ENCODE data around the gene SERHL2. TPM values are rescaled to one million over a fixed set of nuclear protein-coding genes. Genes with fewer than 3 reads are reported as not detected.
"Not testable (repeated sequence)": the region's sequence is repeated elsewhere in the genome, so short reads cannot be mapped to it uniquely, and the experiment has no call there.

SERHL2 gene
- total RNA-seq, 2 donors from 2014 or later: 12.6 to 12.8 TPM

DNA sequence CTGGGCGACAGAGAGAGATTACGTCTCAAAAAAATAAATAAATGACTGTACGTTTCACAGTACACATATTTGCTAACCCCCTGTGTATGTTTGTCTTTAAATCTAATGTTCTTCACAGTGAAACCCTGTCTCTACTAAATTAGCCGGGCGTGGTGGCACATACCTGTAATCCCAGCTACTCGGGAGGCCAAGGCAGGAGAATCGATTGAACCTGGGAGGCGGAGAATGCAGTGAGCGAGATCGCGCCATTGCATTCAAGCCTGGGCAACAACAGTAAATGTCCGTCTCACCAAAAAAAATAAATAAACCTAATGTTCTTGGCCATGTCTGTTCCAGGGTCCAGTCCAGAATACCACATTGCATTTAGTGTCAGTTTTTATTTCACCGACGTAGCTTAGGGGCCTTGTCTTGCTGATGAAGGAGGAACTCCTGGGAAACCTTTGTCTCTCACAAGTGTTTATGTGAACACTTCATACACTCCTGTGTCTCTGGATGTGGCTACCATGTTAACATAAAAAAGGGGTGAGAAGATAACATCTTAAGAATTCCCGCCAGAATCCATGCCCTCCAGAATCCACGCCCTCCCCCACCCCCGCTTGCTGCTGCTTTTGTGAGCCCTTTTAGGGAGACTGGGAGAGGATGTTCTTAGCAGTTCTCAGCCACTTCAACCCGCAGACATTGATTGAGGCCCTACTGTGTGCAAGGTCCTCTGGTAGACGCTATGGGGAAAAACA is 5.0 kb upstream of the SERHL2 start:
- peaks cover 6% of the 10 kb centered on the region for H3K4me1 ChIP-seq (ENCODE audit: control insufficient read depth, insufficient read depth, low read length)

GRCh38 chr22:42549331-42550060 is 4.3 kb upstream of the SERHL2 start:
- Mint-ChIP-seq H3K4me1 (peaks cover 25% of the 10 kb centered on the region), H3K27ac (peak overlapping the region; percentile 87), H3K36me3 (ENCODE audit: low read depth) (peaks cover 3% of the 10 kb centered on the region), H3K4me3 (no peak overlapping the region), H3K27me3 (ENCODE audit: insufficient read depth) (peaks cover 14% of the 10 kb centered on the region), H3K9me3 (peaks cover 27% of the 10 kb centered on the region)
- 84 to 94% methylated on average over 4 to 11 of the region's 11 CpGs for WGBS, 2 experiments (ENCODE audit: insufficient coverage in 1 of 2, insufficient read length in 1 of 2)
- TF ChIP-seq, protein P1, sequence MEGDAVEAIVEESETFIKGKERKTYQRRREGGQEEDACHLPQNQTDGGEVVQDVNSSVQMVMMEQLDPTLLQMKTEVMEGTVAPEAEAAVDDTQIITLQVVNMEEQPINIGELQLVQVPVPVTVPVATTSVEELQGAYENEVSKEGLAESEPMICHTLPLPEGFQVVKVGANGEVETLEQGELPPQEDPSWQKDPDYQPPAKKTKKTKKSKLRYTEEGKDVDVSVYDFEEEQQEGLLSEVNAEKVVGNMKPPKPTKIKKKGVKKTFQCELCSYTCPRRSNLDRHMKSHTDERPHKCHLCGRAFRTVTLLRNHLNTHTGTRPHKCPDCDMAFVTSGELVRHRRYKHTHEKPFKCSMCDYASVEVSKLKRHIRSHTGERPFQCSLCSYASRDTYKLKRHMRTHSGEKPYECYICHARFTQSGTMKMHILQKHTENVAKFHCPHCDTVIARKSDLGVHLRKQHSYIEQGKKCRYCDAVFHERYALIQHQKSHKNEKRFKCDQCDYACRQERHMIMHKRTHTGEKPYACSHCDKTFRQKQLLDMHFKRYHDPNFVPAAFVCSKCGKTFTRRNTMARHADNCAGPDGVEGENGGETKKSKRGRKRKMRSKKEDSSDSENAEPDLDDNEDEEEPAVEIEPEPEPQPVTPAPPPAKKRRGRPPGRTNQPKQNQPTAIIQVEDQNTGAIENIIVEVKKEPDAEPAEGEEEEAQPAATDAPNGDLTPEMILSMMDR (conservative IDR thresholded peaks at IDR 0.05): peak; percentile 21
- Histone ChIP-seq H3K4me3 (ENCODE audit: low read length) (peak overlapping the region; percentile 28), H3K27ac (ENCODE audit: low read depth, low read length) (peak overlapping the region; percentile 8), H3K27me3 (ENCODE audit: control insufficient read depth, insufficient read depth, low read length, poor library complexity, severe bottlenecking) (no peaks in the 10 kb centered on the region), H3K9ac (ENCODE audit: extremely low read depth, low read length, poor library complexity, severe bottlenecking) (peak overlapping the region; percentile 44), H3K9me3 (ENCODE audit: control insufficient read depth, low read length) (peaks cover 9% of the 10 kb centered on the region), H3K36me3 (ENCODE audit: control insufficient read depth, insufficient read depth, low read length) (no peaks in the 10 kb centered on the region), H3K4me1 (ENCODE audit: control insufficient read depth, insufficient read depth, low read length) (peaks cover 6% of the 10 kb centered on the region)
- DNase-seq: peak; percentile 64

More for the DNA sequence above, 5.0 kb upstream of the SERHL2 start:
- H3K9me3 ChIP-seq (ENCODE audit: control insufficient read depth, low read length): peaks cover 9% of the 10 kb centered on the region
- 84 to 91% methylated on average over 17 to 19 of the region's 19 CpGs for WGBS, 2 experiments (ENCODE audit: insufficient coverage in 1 of 2, insufficient read length in 1 of 2)
- peak; percentile 75 for DNase-seq
- Mint-ChIP-seq H3K4me3 (no peak overlapping the region), H3K36me3 (ENCODE audit: low read depth) (peaks cover 3% of the 10 kb centered on the region), H3K27me3 (ENCODE audit: insufficient read depth) (peaks cover 9% of the 10 kb centered on the region), H3K4me1 (peaks cover 24% of the 10 kb centered on the region), H3K9me3 (peaks cover 27% of the 10 kb centered on the region), H3K27ac (peak overlapping the region; percentile 87)
- H3K27ac ChIP-seq (ENCODE audit: low read depth, low read length): peak overlapping the region; percentile 8
- no peaks in the 10 kb centered on the region for H3K36me3 ChIP-seq (ENCODE audit: control insufficient read depth, insufficient read depth, low read length)
- H3K27me3 ChIP-seq (ENCODE audit: control insufficient read depth, insufficient read depth, low read length, poor library complexity, severe bottlenecking): no peaks in the 10 kb centered on the region
- H3K4me3 ChIP-seq (ENCODE audit: low read length): peak overlapping the region; percentile 28
- TF ChIP-seq, protein P1 (conservative IDR thresholded peaks at IDR 0.05): no peak
- H3K9ac ChIP-seq (ENCODE audit: extremely low read depth, low read length, poor library complexity, severe bottlenecking): peak overlapping the region; percentile 44

DNA sequence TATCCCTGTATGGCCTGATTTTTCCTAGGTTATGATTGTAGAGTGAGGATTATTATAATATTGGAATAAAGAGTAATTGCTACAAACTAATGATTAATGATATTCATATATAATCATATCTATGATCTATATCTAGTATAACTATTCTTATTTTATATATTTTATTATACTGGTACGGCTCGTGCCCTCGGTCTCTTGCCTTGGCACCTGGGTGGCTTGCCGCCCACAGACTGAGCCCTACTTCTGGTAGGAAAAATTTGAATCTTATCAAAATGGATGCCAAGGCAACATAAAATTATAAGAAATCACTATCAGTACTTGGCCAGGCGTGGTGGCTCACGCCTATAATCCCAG is 1.5 kb upstream of the SERHL2 start:
- not testable (repeated sequence) for H3K27ac ChIP-seq (ENCODE audit: low read depth, low read length); H3K9ac ChIP-seq (ENCODE audit: extremely low read depth, low read length, poor library complexity, severe bottlenecking); DNase-seq; H3K27me3 ChIP-seq (ENCODE audit: control insufficient read depth, insufficient read depth, low read length, poor library complexity, severe bottlenecking); H3K4me3 ChIP-seq (ENCODE audit: low read length); H3K9me3 ChIP-seq (ENCODE audit: control insufficient read depth, low read length); H3K4me1 ChIP-seq (ENCODE audit: control insufficient read depth, insufficient read depth, low read length); H3K27ac Mint-ChIP-seq; H3K36me3 Mint-ChIP-seq (ENCODE audit: low read depth); H3K36me3 ChIP-seq (ENCODE audit: control insufficient read depth, insufficient read depth, low read length)
- Mint-ChIP-seq H3K27me3 (ENCODE audit: insufficient read depth) (peaks cover 14% of the 10 kb centered on the region), H3K4me3 (peak overlapping the region; percentile 71), H3K4me1 (peaks cover 25% of the 10 kb centered on the region), H3K9me3 (peaks cover 22% of the 10 kb centered on the region)
- TF ChIP-seq, protein P1 (conservative IDR thresholded peaks at IDR 0.05): peak; percentile 21
- 92 to 100% methylated on average over 2 to 6 of the region's 6 CpGs for WGBS, 2 experiments (ENCODE audit: insufficient coverage in 1 of 2, insufficient read length in 1 of 2)

Data from endodermal cell (in vitro differentiated cells).